Panc1 (cell line): ENCODE results near the gene TREML4. TPM values are rescaled to one million over a fixed set of nuclear protein-coding genes. Genes with fewer than 3 reads are reported as not detected.

Experiments
- ATAC-seq: fragments of 200-7000 bp; cut with Tn5 transposase; 2 replicates; pipeline ENCODE4 v1.9.1; 2020; ENCODE audit warnings: mild to moderate bottlenecking, moderate library complexity
- Bru-seq: library from RNA; stranded (reverse); fragments of 400-500 nt; gene quantifications from one replicate; lab custom pipeline; 2021; lab: Mats Ljungman, UMichigan
- BruChase-seq, 2 experiments: library from RNA; stranded (reverse); fragments of 400-500 nt; gene quantifications; one replicate each; lab custom pipeline; 2021; lab: Mats Ljungman, UMichigan
- BruUV-seq: library from RNA; stranded (reverse); fragments of 400-500 nt; replicated peaks from 2 replicates; lab custom pipeline; 2021; lab: Mats Ljungman, UMichigan
- CTCF ChIA-PET: fragments of 300-600 bp; sonication (Branson Sonifier 250); formaldehyde crosslinking; loops from one replicate; lab custom pipeline; 2022; ENCODE audit warnings: antibody characterized with exemption; lab: Charles Lee
- POLR2A ChIA-PET: fragments of 300-600 bp; sonication (Branson Sonifier 250); formaldehyde crosslinking; loops from one replicate; lab custom pipeline; 2022; ENCODE audit warnings: antibody characterized with exemption; lab: Charles Lee
- DNase-seq: peaks from one replicate; pipeline ENCODE4 v3.0.0-alpha.2; 2010; ENCODE audit warnings: low read depth, low spot score
- H3K27ac ChIP-seq: 2 replicates; pipeline ENCODE4 v1.5.1; 2011; ENCODE audit warnings: mild to moderate bottlenecking, low read length, inconsistent platforms
- H3K27me3 ChIP-seq: fragments of 200-500 bp; sonication (Bioruptor generic); 2 replicates; pipeline ENCODE4 v1.6.0; 2014; ENCODE audit warnings: low read length, inconsistent platforms; ENCODE audit not compliant: control insufficient read depth, insufficient read depth
- H3K36me3 ChIP-seq: fragments of 200-500 bp; sonication (Bioruptor generic); 2 replicates; pipeline ENCODE4 v1.5.1; 2014; ENCODE audit warnings: inconsistent platforms, mild to moderate bottlenecking, low read length, moderate library complexity; ENCODE audit not compliant: control insufficient read depth, insufficient read depth
- H3K4me1 ChIP-seq: 2 replicates; pipeline ENCODE4 v1.5.1; 2011; ENCODE audit warnings: inconsistent platforms, mild to moderate bottlenecking, low read length, moderate library complexity; ENCODE audit not compliant: control insufficient read depth, insufficient read depth
- H3K4me3 ChIP-seq, 2 experiments: 2 replicates each; pipeline ENCODE4 v1.5.1; 2011 to 2012; ENCODE audit warnings: low read depth in 2 of 2, low read length in 2 of 2, mild to moderate bottlenecking in 2 of 2, inconsistent platforms in 1 of 2, moderate library complexity in 1 of 2
- H3K9me3 ChIP-seq: fragments of 200-500 bp; sonication (Bioruptor generic); 2 replicates; pipeline ENCODE4 v1.5.1; 2014; ENCODE audit warnings: low read depth, mild to moderate bottlenecking, inconsistent platforms, low read length, moderate library complexity; ENCODE audit not compliant: control insufficient read depth, insufficient read depth
- POLR2AphosphoS5 ChIP-seq: IDR thresholded peaks from 2 replicates; pipeline ENCODE4 v1.6.1; 2012; ENCODE audit warnings: mild to moderate bottlenecking, low read depth, low read length, moderate library complexity
- REST ChIP-seq, 2 experiments: IDR thresholded peaks; 2 replicates each; pipeline ENCODE4 v1.6.1; 2011 to 2012; ENCODE audit warnings: low read depth in 2 of 2, control low read depth in 1 of 2, low read length in 1 of 2, mild to moderate bottlenecking in 1 of 2, moderate library complexity in 1 of 2; ENCODE audit not compliant: insufficient read depth in 1 of 2
- SIN3A ChIP-seq: IDR thresholded peaks from 2 replicates; pipeline ENCODE4 v1.6.1; 2012; ENCODE audit warnings: low read depth, mild to moderate bottlenecking, low read length, moderate library complexity, borderline replicate concordance; ENCODE audit not compliant: insufficient read depth
- TCF7L2 ChIP-seq: IDR thresholded peaks from 2 replicates; pipeline ENCODE4 v1.6.1; 2011; ENCODE audit warnings: mild to moderate bottlenecking, low read depth, low read length, inconsistent platforms
- in situ Hi-C: cut with HindIII; loops from 2 replicates; pipeline ENCODE4 v1.10.0; 2016; ENCODE audit warnings: low sequenced_read_pairs, low pct_unique_long_range_greater_than_20kb
- intact Hi-C: fragments of 100-400 bp; cut with micrococcal nuclease; formaldehyde crosslinking; loops from one replicate; pipeline ENCODE4 v1.10.0; 2022; ENCODE audit not compliant: unreplicated experiment
- long read RNA-seq: library from polyadenylated mRNA; unstranded; transcript quantifications from one replicate; pipeline ENCODE4 v2.0.0, GENCODE V29; 2021; ENCODE audit not compliant: unreplicated experiment
- polyA plus RNA-seq: library from polyadenylated mRNA; unstranded; fragments of >200 nt; gene quantifications from one replicate; pipeline ENCODE4 v1.2.1, GENCODE V29; 2012; ENCODE audit warnings: missing spikeins; ENCODE audit not compliant: insufficient read length
- total RNA-seq: library from RNA; stranded (reverse); gene quantifications from one replicate; pipeline ENCODE4 v1.2.1, GENCODE V29; 2021; ENCODE audit not compliant: unreplicated experiment

The TREML4 gene
- not detected for total RNA-seq
- polyA plus RNA-seq, result not detected
- not detected for Bru-seq, nascent RNA
- BruChase-seq, experiment 1, labeled RNA remaining after a 2-hour chase, result not detected
- BruChase-seq, experiment 2, labeled RNA remaining after a 6-hour chase, result not detected
- long read RNA-seq, result 0 reads

- intact Hi-C loops, result no loop called here
- TF ChIP-seq REST (IDR thresholded peaks at IDR 0.05; ENCODE audit: insufficient read depth in 1 of 2, low read depth in 2 of 2, low read length in 1 of 2) (no peak), TCF7L2 (no peak)
- in situ Hi-C loops, result no loop called here
- Histone ChIP-seq H3K4me3 (no peak within 1 kb of the TSS), H3K27ac (no peak within 1 kb of the TSS), H3K27me3 (peaks cover 18% of the 10 kb centered on the region), H3K9me3 (no peaks in the 10 kb centered on the region), H3K4me1 (no peaks in the 10 kb centered on the region), H3K36me3 (no peaks in the 10 kb centered on the region)
- DNase-seq, result no peak
- no TSS peak for BruUV-seq
- POLR2A ChIA-PET, result no interaction called here
- no peak for ATAC-seq
- CTCF ChIA-PET, result no interaction called here
Observed at GRCh38 chr6:41228096-41228495, at the start of gene TREML4. TSS of gene TREML4 (plus strand) at chr6:41228349. CDS start at chr6:41228428, 79 bp downstream.

GRCh38 chr6:41179163-41179562 is 49.0 kb upstream of the TREML4 start:
- H3K9me3 ChIP-seq, result no peaks in the 10 kb centered on the region
- H3K27ac ChIP-seq, result no peak overlapping the region
- no peak overlapping the region for H3K4me3 ChIP-seq
- no TSS peak for BruUV-seq
- in situ Hi-C loops (no loop called here), intact Hi-C loops (no loop called here)
- no peaks in the 10 kb centered on the region for H3K4me1 ChIP-seq
- TF ChIP-seq POLR2AphosphoS5 (no peak), SIN3A (no peak), REST (IDR thresholded peaks at IDR 0.05; ENCODE audit: insufficient read depth in 1 of 2, low read depth in 2 of 2, low read length in 1 of 2) (no peak), TCF7L2 (no peak)
- no peak for DNase-seq
- ChIA-PET CTCF (no interaction called here), POLR2A (no interaction called here)
- no peak for ATAC-seq
- H3K27me3 ChIP-seq, result peaks cover 11% of the 10 kb centered on the region; the same call in 1 of the 2 replicates
- H3K36me3 ChIP-seq, result no peaks in the 10 kb centered on the region; the same call in 1 of the 2 replicates
